Psoas muscle (tissue), 8 donors: ENCODE results near the gene SUFU. TPM values are rescaled to one million over a fixed set of nuclear protein-coding genes. Genes with fewer than 3 reads are reported as not detected.

Experiments
- ATAC-seq, 4 donors: fragments of 200-7000 bp; cut with Tn5 transposase; one replicate each; pipeline ENCODE4 v1.9.1; 2020; ENCODE audit warnings: moderate library complexity in 3 of 4, mild to moderate bottlenecking in 2 of 4
- DNase-seq, 2 donors: peaks; one replicate each; pipeline ENCODE4 v3.0.0-alpha.2; 2020
- H3K27ac ChIP-seq: fragments of 200-600 bp; one replicate; pipeline ENCODE4 v1.8.0; 2022
- H3K27me3 ChIP-seq, 3 donors: fragments of 200-600 bp in 1 of 3; one replicate each; pipeline versions ENCODE4 v1.6.1 to v1.8.0; 2013 to 2022; ENCODE audit warnings: low read length in 2 of 3, mild to moderate bottlenecking in 2 of 3, moderate library complexity in 1 of 3; ENCODE audit not compliant: insufficient read depth in 3 of 3
- H3K36me3 ChIP-seq, 2 donors: fragments of 200-600 bp in 1 of 2; one replicate each; pipeline versions ENCODE4 v1.6.1 to v1.8.0; 2013 to 2022; ENCODE audit warnings: low read depth in 1 of 2, mild to moderate bottlenecking in 1 of 2, moderate library complexity in 1 of 2; ENCODE audit not compliant: insufficient read depth in 1 of 2
- H3K4me1 ChIP-seq: fragments of 200-600 bp; one replicate; pipeline ENCODE4 v1.8.0; 2022
- H3K4me3 ChIP-seq: fragments of 200-600 bp; one replicate; pipeline ENCODE4 v1.8.0; 2022; ENCODE audit warnings: mild to moderate bottlenecking
- H3K9me3 ChIP-seq: fragments of 200-600 bp; one replicate; pipeline ENCODE4 v1.8.0; 2022
- WGBS, 3 donors: extraction: QIAGEN DNeasy Blood & Tissue Kit; methylation state at CpG; one replicate each; pipeline versions ENCODE4 v1.1.6 to v1.1.7; 2013; 5-methylcytosine and 5-hydroxymethylcytosine counted together
- intact Hi-C, 2 donors: fragments of 100-400 bp; cut with DNase I; formaldehyde crosslinking; loops; one replicate each; pipeline versions ENCODE4 v1.11.0 to v1.14.2; 2022
- polyA plus RNA-seq, 3 donors: library from polyadenylated mRNA; stranded (reverse); fragments of 200-250 nt; gene quantifications; one replicate each; pipeline ENCODE4 v1.2.3, GENCODE V29; 2013
- total RNA-seq, 4 donors: library from RNA; stranded (reverse); fragmentation: NEBNext Ultra II Directional in 2 of 4; extraction: Animal tissue kit (Norgen Biotek cat#: 25700) in 2 of 4; gene quantifications; one replicate each; pipeline versions ENCODE4 v1.2.1 to v1.2.4, GENCODE V29; 2021 to 2023
- TF ChIP-seq, protein P1 (sequence below): fragments of 200-600 bp; IDR thresholded peaks from one replicate; pipeline ENCODE4 v1.8.0; 2022; ENCODE audit warnings: antibody characterized with exemption
- donor health status: healthy with polysubstance abuse.
- donor health status: DM: no; HTN: no; CAD: no; lungs with moderate emphysema.
- donor health status: Bipolar disorder and iron deficiency.
- donor health status: healthy.
- donor health status: DM: yes; HTN: yes; CAD: no.
- donor health status: DM: no; HTN: no; CAD: no.
- donor health status: DM: no; HTN: no; CAD: no.
- donor health status: DM: yes; HTN: yes; CAD: no.

The SUFU gene
- total and polyA plus RNA-seq, 7 donors: 2.1 to 6.8 (median 5.1) TPM

GRCh38 chr10:102648889-102649796, 145.4 kb downstream of the SUFU start:
- no peaks in the 10 kb centered on the region for H3K9me3 ChIP-seq
- peaks cover 0 to 44% of the 10 kb centered on the region in 2 donors for H3K36me3 ChIP-seq
- H3K4me3 ChIP-seq: peak overlapping the region; percentile 94
- WGBS, 3 donors: 20 to 21% (median 20%) methylated on average over 19 to 25 of the region's 25 CpGs
- ATAC-seq (no peak), DNase-seq (peak; percentile 32 to 62)
- intact Hi-C loops: loop anchor here in 1 of 2 donors (10.0 kb wide), 1 partner anchor 126 kb away; no protein-coding TSS in a partner anchor
- TF ChIP-seq, protein P1, sequence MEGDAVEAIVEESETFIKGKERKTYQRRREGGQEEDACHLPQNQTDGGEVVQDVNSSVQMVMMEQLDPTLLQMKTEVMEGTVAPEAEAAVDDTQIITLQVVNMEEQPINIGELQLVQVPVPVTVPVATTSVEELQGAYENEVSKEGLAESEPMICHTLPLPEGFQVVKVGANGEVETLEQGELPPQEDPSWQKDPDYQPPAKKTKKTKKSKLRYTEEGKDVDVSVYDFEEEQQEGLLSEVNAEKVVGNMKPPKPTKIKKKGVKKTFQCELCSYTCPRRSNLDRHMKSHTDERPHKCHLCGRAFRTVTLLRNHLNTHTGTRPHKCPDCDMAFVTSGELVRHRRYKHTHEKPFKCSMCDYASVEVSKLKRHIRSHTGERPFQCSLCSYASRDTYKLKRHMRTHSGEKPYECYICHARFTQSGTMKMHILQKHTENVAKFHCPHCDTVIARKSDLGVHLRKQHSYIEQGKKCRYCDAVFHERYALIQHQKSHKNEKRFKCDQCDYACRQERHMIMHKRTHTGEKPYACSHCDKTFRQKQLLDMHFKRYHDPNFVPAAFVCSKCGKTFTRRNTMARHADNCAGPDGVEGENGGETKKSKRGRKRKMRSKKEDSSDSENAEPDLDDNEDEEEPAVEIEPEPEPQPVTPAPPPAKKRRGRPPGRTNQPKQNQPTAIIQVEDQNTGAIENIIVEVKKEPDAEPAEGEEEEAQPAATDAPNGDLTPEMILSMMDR: no peak
- H3K27me3 ChIP-seq: no peaks in the 10 kb centered on the region
- H3K4me1 ChIP-seq: peaks cover 54% of the 10 kb centered on the region
- peak overlapping the region; percentile 32 for H3K27ac ChIP-seq

DNA sequence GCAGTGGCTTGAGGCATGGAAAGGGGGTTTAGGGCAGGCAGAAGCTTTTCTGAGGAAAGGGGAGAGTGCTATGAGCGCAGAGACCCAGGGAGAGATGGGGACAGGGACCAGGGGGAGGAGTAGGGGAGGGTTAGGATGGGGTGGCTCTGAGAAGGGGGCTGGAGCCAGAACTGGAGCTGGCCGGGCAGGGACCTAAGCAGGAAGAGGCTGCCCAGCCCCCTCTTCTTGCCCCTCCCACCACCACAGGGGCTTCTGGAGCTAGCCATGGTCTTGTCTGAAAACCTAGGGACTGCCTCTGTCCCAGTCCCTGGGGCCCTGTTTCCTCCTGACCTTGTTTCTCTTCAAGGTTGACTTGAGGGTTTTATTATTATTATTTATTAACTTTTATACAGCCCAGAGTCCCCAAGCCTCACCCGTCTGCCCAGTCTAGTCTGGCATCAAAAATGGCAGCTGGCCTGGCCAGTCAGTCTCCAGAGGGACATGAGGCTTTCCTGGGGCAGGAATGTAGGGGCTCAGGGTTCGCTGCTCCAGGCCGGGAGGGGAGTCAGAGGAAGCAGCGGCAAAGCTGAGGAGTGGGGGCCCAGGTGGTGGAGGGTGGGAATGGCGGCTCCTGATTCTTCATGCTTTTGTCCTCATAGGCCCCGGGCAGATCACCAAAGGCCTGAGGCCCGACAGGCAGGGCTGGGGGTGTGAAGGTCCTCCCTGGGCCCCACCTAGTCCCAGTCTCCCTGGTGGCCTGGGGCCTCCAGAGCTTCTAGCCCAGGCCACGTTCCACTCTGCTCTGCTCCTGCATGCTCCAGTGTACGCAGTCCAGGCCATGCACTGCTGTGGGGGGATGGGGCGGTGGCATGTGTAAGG, 146.3 kb downstream of the SUFU start:
- Histone ChIP-seq H3K4me3 (peak overlapping the region; percentile 94), H3K27me3 (no peaks in the 10 kb centered on the region), H3K4me1 (peaks cover 54% of the 10 kb centered on the region), H3K36me3 (peaks cover 0 to 53% of the 10 kb centered on the region in 2 donors), H3K9me3 (no peaks in the 10 kb centered on the region), H3K27ac (peak overlapping the region; percentile 32)
- intact Hi-C loops: loop anchor here in 1 of 2 donors (10.0 kb wide), 1 partner anchor 125 kb away; no protein-coding TSS in a partner anchor
- 50 to 58% (median 55%) methylated on average over 11 to 12 of the region's 12 CpGs for WGBS, 3 donors
- DNase-seq: peak; percentile 13 to 53
- no peak for ATAC-seq
- TF ChIP-seq, protein P1: no peak

- no peak overlapping the region for H3K27ac ChIP-seq
- DNase-seq (peak; percentile 12 to 46), ATAC-seq (no peak)
- H3K36me3 ChIP-seq: peaks cover 0 to 61% of the 10 kb centered on the region in 2 donors
- TF ChIP-seq, protein P1: no peak
- WGBS, 3 donors: 51 to 69% (median 52%) methylated on average over 11 of the region's 11 CpGs
- H3K27me3 ChIP-seq: no peaks in the 10 kb centered on the region
- intact Hi-C loops: no loop called here
- peaks cover 54% of the 10 kb centered on the region for H3K4me1 ChIP-seq
- no peaks in the 10 kb centered on the region for H3K9me3 ChIP-seq
- H3K4me3 ChIP-seq: peak overlapping the region; percentile 94
Observed at GRCh38 chr10:102650655-102651454, 147.1 kb downstream of the SUFU start.

DNA sequence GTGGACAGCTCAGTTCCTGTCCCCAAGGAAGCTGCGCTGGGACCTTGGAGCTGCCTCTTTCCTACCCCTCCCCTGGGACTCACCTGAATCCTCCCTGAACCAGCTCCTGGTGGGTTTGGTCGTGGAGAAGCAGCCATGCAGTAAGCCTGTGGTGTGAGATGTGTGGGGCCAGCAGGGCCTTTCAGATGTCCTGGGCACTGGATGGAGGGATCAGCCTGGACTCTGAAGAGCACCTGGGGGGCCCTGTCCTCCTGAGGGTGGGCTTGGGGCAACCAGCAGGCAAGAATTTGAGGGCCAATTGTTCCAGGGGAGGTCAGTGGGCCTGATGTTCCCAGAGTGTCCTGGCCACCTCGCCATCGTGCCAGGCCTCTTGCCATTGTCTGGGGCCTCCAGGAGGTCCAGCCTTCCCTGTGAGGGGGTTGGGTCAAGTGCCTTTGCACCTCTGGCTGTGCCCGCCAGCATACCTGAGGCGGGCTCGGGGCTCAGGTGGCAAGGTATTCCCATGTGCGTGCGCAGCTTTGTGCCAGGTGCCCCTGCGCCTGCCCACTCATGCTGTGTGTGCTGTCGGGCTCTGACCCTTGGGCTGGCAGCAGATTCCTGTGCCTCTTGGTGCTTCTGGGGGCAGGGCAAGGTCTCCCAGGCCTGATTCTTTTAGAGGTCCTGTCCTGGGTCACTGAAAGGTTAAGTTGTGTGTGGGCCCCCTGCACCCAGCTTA, 147.8 kb downstream of the SUFU start:
- no peak overlapping the region for H3K27ac ChIP-seq
- peak; percentile 12 to 53 for DNase-seq
- intact Hi-C loops: no loop called here

More for the DNA sequence above, 147.8 kb downstream of the SUFU start:
- TF ChIP-seq, protein P1: no peak
- no peaks in the 10 kb centered on the region for H3K9me3 ChIP-seq
- WGBS, 3 donors: 75 to 81% (median 81%) methylated on average over 11 of the region's 11 CpGs
- no peak for ATAC-seq
- H3K36me3 ChIP-seq: peaks cover 0 to 69% of the 10 kb centered on the region in 2 donors
- H3K4me1 ChIP-seq: peaks cover 51% of the 10 kb centered on the region
- H3K27me3 ChIP-seq: no peaks in the 10 kb centered on the region
- no peak overlapping the region for H3K4me3 ChIP-seq
